HG03060 (cell line): ENCODE measurements around the gene LRCH1.
"Not testable (repeated sequence)": the region's sequence is repeated elsewhere in the genome, so short reads cannot be mapped to it uniquely, and the experiment has no call there.

ENCODE experiments used
- ATAC-seq: cut with Tn5 transposase; IDR thresholded peaks from one replicate; pipeline ENCODE4 v1.9.1; 2021; ENCODE audit warnings: low read depth, moderate number of reproducible peaks; ENCODE audit not compliant: unreplicated experiment

The LRCH1 gene

GRCh38 chr13:46738766-46739165 lies 185.8 kb downstream of the LRCH1 start:
- no peak for ATAC-seq

DNA sequence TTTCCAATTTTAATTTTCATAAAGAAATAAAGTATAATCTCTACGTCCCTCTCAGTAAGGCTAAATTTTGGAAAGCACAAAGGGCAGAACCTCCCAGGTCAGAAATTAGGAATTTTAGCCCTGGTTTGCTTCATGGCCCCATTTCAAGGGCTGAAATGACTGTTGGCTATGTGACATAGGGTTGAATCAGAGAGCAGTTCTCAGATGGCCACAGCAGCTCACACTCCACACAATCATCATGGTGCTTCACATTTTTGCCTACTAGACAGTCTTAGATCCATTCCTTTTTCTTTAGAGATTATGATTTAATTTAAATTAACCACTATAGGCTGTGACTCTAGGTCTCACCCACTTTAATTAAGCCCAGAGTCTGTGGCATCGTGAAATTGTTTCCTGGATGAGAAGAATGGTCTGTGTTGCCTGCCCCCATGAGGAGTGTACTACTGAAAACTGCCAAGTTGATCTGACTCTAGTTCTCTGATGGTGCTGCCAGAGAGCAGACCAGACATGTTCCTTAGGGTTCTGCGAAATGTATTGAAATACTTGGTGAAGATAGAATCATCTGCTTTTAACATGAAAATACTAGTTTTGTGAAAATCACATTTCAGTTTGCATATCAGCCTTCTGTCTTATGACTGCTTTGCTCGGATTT lies 186.6 kb downstream of the LRCH1 start:
- ATAC-seq, result no peak

- ATAC-seq, result no peak
Measured at GRCh38 chr13:46743191-46743590, 190.2 kb downstream of the LRCH1 start.

GRCh38 chr13:46745062-46745461 lies 192.1 kb downstream of the LRCH1 start:
- ATAC-seq, result no peak

GRCh38 chr13:46745706-46746105 lies 192.7 kb downstream of the LRCH1 start:
- ATAC-seq, result no peak

DNA sequence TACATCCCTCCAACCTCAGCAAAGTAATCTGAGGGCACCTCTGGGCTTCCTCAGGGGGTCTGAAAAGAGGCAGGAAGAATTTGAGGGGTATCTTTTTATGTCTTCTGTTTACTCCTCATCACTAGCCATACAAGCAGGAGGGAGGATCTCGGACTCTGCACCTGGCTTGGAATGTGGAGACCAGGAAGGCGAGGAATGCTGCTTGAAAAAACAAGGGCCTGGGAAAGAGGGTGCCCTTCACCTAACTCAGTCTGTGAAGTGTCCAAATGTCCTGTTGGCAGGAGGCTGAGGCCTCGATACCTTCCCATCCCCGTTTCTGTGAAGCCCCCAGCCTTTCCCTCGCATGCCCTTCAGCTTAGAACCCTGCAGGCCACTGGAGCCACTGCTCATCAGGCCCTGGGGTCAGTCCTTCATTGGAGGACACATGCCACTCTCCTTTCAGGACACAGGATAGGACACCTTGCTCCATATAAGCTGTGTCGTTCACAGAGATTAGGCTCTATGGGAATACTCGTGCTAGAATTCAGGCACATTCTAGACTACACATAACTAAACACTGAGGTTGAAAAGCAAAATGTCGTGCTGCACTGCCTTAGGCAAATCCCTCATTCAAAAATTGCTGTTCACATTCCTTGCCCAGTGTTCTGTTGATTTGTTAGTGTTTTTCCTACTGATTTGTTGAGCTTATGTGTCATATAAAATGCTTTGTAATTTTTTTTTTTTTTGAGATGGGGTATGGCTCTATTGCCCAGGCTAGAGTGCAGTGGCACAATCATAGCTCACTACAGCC lies 194.3 kb downstream of the LRCH1 start:
- ATAC-seq, result no peak

DNA sequence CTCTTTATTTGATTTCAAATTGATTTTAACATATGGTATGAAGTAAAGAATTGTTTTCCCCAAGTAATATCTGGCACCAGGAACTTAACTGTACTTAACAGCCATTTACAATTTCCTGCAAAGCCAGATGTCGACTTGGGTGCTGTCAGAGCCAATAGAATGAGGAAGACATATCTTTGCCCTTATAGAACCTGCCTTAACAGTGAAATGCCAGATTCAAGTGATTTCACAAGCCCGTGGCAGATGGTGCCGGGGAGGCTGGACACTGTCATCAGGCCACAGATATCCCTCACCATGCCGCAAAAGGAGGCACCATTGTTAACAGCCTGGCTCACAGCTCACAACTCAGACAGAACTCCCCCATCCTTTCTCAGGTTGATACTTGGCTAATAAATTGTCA lies 195.3 kb downstream of the LRCH1 start:
- ATAC-seq, result no peak

GRCh38 chr13:46749951-46750350 lies 197.0 kb downstream of the LRCH1 start:
- no peak for ATAC-seq

- peak; percentile 78 for ATAC-seq
Measured at GRCh38 chr13:46751811-46752635, 199.1 kb downstream of the LRCH1 start.

DNA sequence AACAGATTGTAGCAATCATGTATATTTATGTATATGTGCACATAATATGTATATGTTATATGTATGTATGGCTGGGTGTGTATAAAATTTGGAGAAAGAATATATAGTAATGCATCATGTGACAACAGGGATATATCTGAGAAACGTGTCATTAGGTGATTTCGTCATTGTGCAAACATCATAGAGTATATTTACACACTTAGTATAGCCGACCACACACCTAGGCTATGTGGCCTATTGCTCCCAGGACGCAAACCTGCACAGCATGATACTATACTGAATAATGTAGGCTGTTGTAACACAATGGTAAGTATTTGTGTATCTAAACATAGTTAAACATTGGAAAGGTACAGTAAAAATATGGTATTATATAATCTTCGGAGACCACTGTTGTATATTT lies 200.2 kb downstream of the LRCH1 start:
- ATAC-seq, result no peak

DNA sequence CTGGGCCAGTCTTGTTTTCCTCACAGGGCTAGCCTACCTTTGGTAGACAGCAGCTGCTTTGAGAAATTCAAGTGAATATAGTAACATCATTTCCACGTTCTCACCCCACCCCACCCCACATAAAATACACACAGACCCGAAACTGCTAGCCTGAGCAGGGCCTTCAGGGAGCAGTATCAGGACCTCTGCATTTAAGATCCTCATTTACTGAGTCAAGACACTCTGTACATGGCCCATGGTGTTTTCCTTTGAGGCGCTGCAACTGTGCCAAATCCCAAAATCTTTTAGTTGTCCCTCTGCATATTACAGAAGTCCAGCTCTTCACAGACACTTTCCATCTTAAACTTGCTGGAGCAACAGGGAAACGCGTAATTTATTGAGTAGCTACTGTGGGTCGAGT lies 200.9 kb downstream of the LRCH1 start:
- no peak for ATAC-seq

- no peak for ATAC-seq
Measured at GRCh38 chr13:46754812-46755211, 201.8 kb downstream of the LRCH1 start.

- ATAC-seq, result not testable (repeated sequence)
Measured at GRCh38 chr13:46755508-46755907, 202.5 kb downstream of the LRCH1 start.

DNA sequence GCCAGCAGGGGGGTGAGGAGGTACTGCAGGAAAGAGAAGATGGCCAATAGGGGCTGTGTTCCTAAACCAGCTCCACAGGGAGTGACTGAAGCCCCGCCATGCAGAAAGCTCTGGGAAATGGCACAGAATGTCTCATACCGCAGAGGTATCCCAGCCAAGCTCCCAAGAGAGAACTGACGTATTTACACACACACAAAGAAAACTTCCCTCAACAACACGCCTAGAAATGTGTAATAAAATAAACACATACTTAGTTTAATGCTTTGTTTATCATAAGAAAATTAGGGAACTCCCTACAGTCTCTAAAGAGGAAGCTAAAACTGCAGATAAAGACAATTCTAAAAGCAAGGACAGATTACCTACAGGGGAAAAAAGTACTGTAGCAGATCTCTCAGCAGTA lies 204.0 kb downstream of the LRCH1 start:
- no peak for ATAC-seq

GRCh38 chr13:46757640-46758039 lies 204.7 kb downstream of the LRCH1 start:
- no peak for ATAC-seq

- ATAC-seq, result no peak
Measured at GRCh38 chr13:46759846-46760245, 206.9 kb downstream of the LRCH1 start.

DNA sequence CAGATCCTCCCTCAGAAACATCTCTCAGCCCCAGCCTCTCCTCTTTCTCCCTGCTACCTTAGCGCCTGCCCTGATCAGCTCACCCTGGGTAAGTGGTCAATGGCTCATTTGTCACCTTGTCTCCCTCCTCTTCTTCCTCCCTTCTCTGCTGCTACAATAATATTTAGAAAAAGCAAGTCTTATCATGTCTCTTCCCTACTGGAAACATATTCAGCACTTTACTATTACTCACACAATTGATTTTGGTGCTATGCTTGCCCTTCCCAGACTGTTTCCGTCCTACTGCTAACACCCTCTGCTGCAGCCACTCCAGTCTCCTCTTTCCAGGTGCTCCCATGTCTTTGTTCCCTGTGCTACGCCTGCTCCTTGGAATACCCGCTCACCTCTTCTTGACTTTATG lies 208.2 kb downstream of the LRCH1 start:
- no peak for ATAC-seq

DNA sequence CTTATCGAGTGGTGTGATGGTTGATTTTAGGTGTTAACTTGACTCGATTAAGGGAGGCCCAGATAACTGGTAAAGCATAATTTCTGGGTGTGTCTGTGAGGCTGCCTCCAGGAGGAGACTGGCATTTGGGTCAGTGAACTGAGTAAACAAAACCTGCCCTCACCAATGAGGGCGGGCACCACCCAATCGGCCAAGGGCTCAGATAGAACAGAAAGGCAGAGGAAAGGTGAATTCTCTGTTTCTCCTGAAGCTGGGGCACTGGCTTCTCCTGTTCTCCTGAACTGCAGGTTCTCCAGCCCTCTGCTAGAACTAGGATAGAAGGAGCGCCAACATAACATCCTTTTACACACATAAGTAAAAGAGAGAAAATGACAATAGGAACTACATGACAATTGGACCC lies 208.9 kb downstream of the LRCH1 start:
- ATAC-seq, result no peak

GRCh38 chr13:46769925-46770324 lies 217.0 kb downstream of the LRCH1 start:
- not testable (repeated sequence) for ATAC-seq

DNA sequence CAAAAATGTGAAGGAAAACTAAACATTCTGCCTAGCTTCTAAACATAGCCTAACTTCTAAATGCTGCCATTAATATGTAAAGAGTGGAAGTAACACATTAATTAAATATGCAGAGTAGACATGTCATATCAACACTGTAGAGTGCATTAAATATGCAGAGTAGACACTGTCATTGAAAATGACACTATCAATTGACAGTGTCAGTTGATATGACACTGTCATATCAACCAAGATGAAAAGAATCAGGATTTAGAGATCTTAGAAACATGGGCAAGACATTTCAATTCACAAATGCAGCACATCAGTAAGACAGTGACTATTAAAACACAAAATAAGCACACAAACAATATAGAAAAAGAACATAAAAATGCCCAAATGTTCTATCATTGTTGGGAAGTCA lies 218.7 kb downstream of the LRCH1 start:
- ATAC-seq, result no peak

- no peak for ATAC-seq
Measured at GRCh38 chr13:46773541-46773940, 220.6 kb downstream of the LRCH1 start.
